HEK293 (cell line): ENCODE measurements around the gene DEF6.

Experiments used
- CTCF ChIA-PET: fragments of 350-600 bp; formaldehyde crosslinking; extraction: SDS; loops from one replicate; lab custom pipeline; 2021; ENCODE audit warnings: antibody characterized with exemption; lab: Yijun Ruan, JAX
- POLR2A ChIA-PET: fragments of 300-600 bp; formaldehyde crosslinking; extraction: SDS; loops from one replicate; lab custom pipeline; 2020; ENCODE audit warnings: antibody characterized with exemption, inconsistent platforms; lab: Yijun Ruan, JAX
- H3K27ac ChIP-seq: fragments of 200-500 bp; sonication (Bioruptor generic); 2 replicates; pipeline ENCODE4 v1.5.1; 2014; ENCODE audit warnings: low read depth, low read length, control low read depth, inconsistent platforms; ENCODE audit errors: extremely low read depth
- H3K36me3 ChIP-seq, 2 experiments: fragments of 200-500 bp in 1 of 2; sonication (Bioruptor generic) in 1 of 2; 1 replicate in 1 of 2; 2 replicates in 1 of 2; pipeline ENCODE4 v1.5.1; 2014 to 2017; ENCODE audit warnings: inconsistent platforms in 2 of 2, low read length in 2 of 2; ENCODE audit not compliant: control insufficient read depth in 2 of 2, insufficient read depth in 1 of 2
- H3K4me1 ChIP-seq: fragments of 200-500 bp; sonication (Bioruptor generic); 2 replicates; pipeline ENCODE4 v1.5.1; 2014; ENCODE audit warnings: mild to moderate bottlenecking, low read length, inconsistent platforms; ENCODE audit not compliant: control insufficient read depth, insufficient read depth
- H3K4me3 ChIP-seq: 2 replicates; pipeline ENCODE4 v1.5.1; 2011; ENCODE audit warnings: low read depth, mild to moderate bottlenecking, control low read depth, low read length, moderate library complexity
- H3K9me3 ChIP-seq: fragments of 200-500 bp; sonication (Bioruptor generic); 2 replicates; pipeline ENCODE4 v1.5.1; 2014; ENCODE audit warnings: low read depth, low read length, inconsistent platforms; ENCODE audit not compliant: control insufficient read depth, insufficient read depth
- FEZF1 ChIP-seq: fragments of 450-650 bp; formaldehyde crosslinking; IDR thresholded peaks from 2 replicates; pipeline ENCODE4 v1.5.1; 2016; ENCODE audit warnings: missing biosample characterization, missing genetic modification characterization
- GLIS1 ChIP-seq: fragments of 450-650 bp; formaldehyde crosslinking; IDR thresholded peaks from 2 replicates; pipeline ENCODE4 v1.5.1; 2016; ENCODE audit warnings: missing biosample characterization, missing genetic modification characterization
- GLIS2 ChIP-seq: fragments of 450-650 bp; formaldehyde crosslinking; IDR thresholded peaks from 2 replicates; pipeline ENCODE4 v1.5.1; 2016; ENCODE audit warnings: missing biosample characterization, missing genetic modification characterization
- KLF1 ChIP-seq: fragments of 450-650 bp; formaldehyde crosslinking; IDR thresholded peaks from 2 replicates; pipeline ENCODE4 v1.5.1; 2016; ENCODE audit warnings: missing biosample characterization, missing genetic modification characterization
- KLF10 ChIP-seq: fragments of 450-650 bp; IDR thresholded peaks from 2 replicates; pipeline ENCODE4 v1.5.1; 2018; ENCODE audit warnings: missing biosample characterization, mild to moderate bottlenecking, missing genetic modification characterization
- KLF16 ChIP-seq: fragments of 450-650 bp; formaldehyde crosslinking; IDR thresholded peaks from 2 replicates; pipeline ENCODE4 v1.5.1; 2017; ENCODE audit warnings: missing biosample characterization, missing genetic modification characterization
- KLF8 ChIP-seq: fragments of 450-650 bp; formaldehyde crosslinking; IDR thresholded peaks from 2 replicates; pipeline ENCODE4 v1.5.1; 2016; ENCODE audit warnings: missing biosample characterization, missing genetic modification characterization
- SALL2 ChIP-seq: fragments of 450-650 bp; formaldehyde crosslinking; IDR thresholded peaks from 2 replicates; pipeline ENCODE4 v1.5.0; 2017; ENCODE audit warnings: missing biosample characterization, mild to moderate bottlenecking, missing genetic modification characterization, borderline replicate concordance
- SCRT2 ChIP-seq: fragments of 450-650 bp; formaldehyde crosslinking; IDR thresholded peaks from 2 replicates; pipeline ENCODE4 v1.5.1; 2016; ENCODE audit warnings: missing biosample characterization, missing genetic modification characterization
- SP7 ChIP-seq: fragments of 450-650 bp; formaldehyde crosslinking; IDR thresholded peaks from 2 replicates; pipeline ENCODE4 v1.5.1; 2016; ENCODE audit warnings: missing biosample characterization, missing genetic modification characterization
- TCF7L2 ChIP-seq: IDR thresholded peaks from 2 replicates; pipeline ENCODE4 v1.6.1; 2011; ENCODE audit warnings: low read depth, mild to moderate bottlenecking, inconsistent platforms, low read length, moderate library complexity, borderline replicate concordance
- ZBTB1 ChIP-seq: fragments of 450-650 bp; formaldehyde crosslinking; IDR thresholded peaks from 2 replicates; pipeline ENCODE4 v1.5.1; 2016; ENCODE audit warnings: missing biosample characterization, missing genetic modification characterization
- ZBTB7A ChIP-seq: fragments of 450-650 bp; formaldehyde crosslinking; IDR thresholded peaks from 2 replicates; pipeline ENCODE4 v1.5.1; 2016; ENCODE audit warnings: low read depth, missing biosample characterization, missing genetic modification characterization
- ZBTB8A ChIP-seq: fragments of 450-650 bp; formaldehyde crosslinking; IDR thresholded peaks from 2 replicates; pipeline ENCODE4 v1.5.1; 2016; ENCODE audit warnings: missing biosample characterization, missing genetic modification characterization
- ZNF132 ChIP-seq: fragments of 450-650 bp; formaldehyde crosslinking; IDR thresholded peaks from 2 replicates; pipeline ENCODE4 v1.5.1; 2017; ENCODE audit warnings: missing biosample characterization, missing genetic modification characterization, borderline replicate concordance
- ZNF140 ChIP-seq: fragments of 450-650 bp; formaldehyde crosslinking; IDR thresholded peaks from 2 replicates; pipeline ENCODE4 v1.5.1; 2016; ENCODE audit warnings: missing biosample characterization, missing genetic modification characterization
- ZNF202 ChIP-seq: fragments of 450-650 bp; formaldehyde crosslinking; IDR thresholded peaks from 2 replicates; pipeline ENCODE4 v1.5.1; 2016; ENCODE audit warnings: missing biosample characterization, missing genetic modification characterization, borderline replicate concordance
- ZNF311 ChIP-seq: fragments of 450-650 bp; formaldehyde crosslinking; IDR thresholded peaks from 2 replicates; pipeline ENCODE4 v1.5.1; 2017; ENCODE audit warnings: missing biosample characterization, missing genetic modification characterization, borderline replicate concordance
- ZNF335 ChIP-seq: fragments of 450-650 bp; formaldehyde crosslinking; conservative IDR thresholded peaks from 2 replicates; pipeline ENCODE4 v1.5.1; 2016; ENCODE audit warnings: missing biosample characterization, missing genetic modification characterization
- ZNF391 ChIP-seq: fragments of 450-650 bp; formaldehyde crosslinking; IDR thresholded peaks from 2 replicates; pipeline ENCODE4 v1.5.1; 2016; ENCODE audit warnings: low read depth, missing biosample characterization, missing genetic modification characterization, borderline replicate concordance
- ZNF426 ChIP-seq: fragments of 450-650 bp; formaldehyde crosslinking; IDR thresholded peaks from 2 replicates; pipeline ENCODE4 v1.5.1; 2017; ENCODE audit warnings: missing biosample characterization, missing genetic modification characterization, mild to moderate bottlenecking, inconsistent platforms, moderate library complexity
- ZNF501 ChIP-seq: fragments of 450-650 bp; formaldehyde crosslinking; IDR thresholded peaks from 2 replicates; pipeline ENCODE4 v1.5.1; 2016; ENCODE audit warnings: missing biosample characterization, missing genetic modification characterization
- ZNF514 ChIP-seq: fragments of 450-650 bp; formaldehyde crosslinking; IDR thresholded peaks from 2 replicates; pipeline ENCODE4 v1.5.1; 2016; ENCODE audit warnings: missing biosample characterization, missing genetic modification characterization
- ZNF549 ChIP-seq: fragments of 450-650 bp; IDR thresholded peaks from 2 replicates; pipeline ENCODE4 v1.5.1; 2018; ENCODE audit warnings: missing biosample characterization, missing genetic modification characterization, mild to moderate bottlenecking, inconsistent platforms, moderate library complexity
- ZNF555 ChIP-seq: fragments of 450-650 bp; formaldehyde crosslinking; conservative IDR thresholded peaks from 2 replicates; pipeline ENCODE4 v1.5.1; 2017; ENCODE audit warnings: missing biosample characterization, mild to moderate bottlenecking, missing genetic modification characterization, inconsistent platforms
- ZNF561 ChIP-seq: fragments of 450-650 bp; IDR thresholded peaks from 2 replicates; pipeline ENCODE4 v1.5.1; 2018; ENCODE audit warnings: missing biosample characterization, missing genetic modification characterization, borderline replicate concordance
- ZNF585B ChIP-seq: fragments of 450-650 bp; formaldehyde crosslinking; IDR thresholded peaks from 2 replicates; pipeline ENCODE4 v1.5.1; 2016; ENCODE audit warnings: missing biosample characterization, missing genetic modification characterization
- ZNF596 ChIP-seq: fragments of 450-650 bp; IDR thresholded peaks from 2 replicates; pipeline ENCODE4 v1.5.0; 2018; ENCODE audit warnings: missing biosample characterization, mild to moderate bottlenecking, missing genetic modification characterization, moderate library complexity
- ZNF621 ChIP-seq: fragments of 450-650 bp; formaldehyde crosslinking; IDR thresholded peaks from 2 replicates; pipeline ENCODE4 v1.5.1; 2017; ENCODE audit warnings: missing biosample characterization, missing genetic modification characterization
- ZNF629 ChIP-seq: fragments of 450-650 bp; formaldehyde crosslinking; IDR thresholded peaks from 2 replicates; pipeline ENCODE4 v1.5.1; 2017; ENCODE audit warnings: missing biosample characterization, missing genetic modification characterization
- ZNF639 ChIP-seq: fragments of 450-650 bp; formaldehyde crosslinking; IDR thresholded peaks from 2 replicates; pipeline ENCODE4 v1.5.1; 2016; ENCODE audit warnings: missing biosample characterization, missing genetic modification characterization
- ZNF660 ChIP-seq: fragments of 450-650 bp; IDR thresholded peaks from 2 replicates; pipeline ENCODE4 v1.5.1; 2018; ENCODE audit warnings: missing biosample characterization, mild to moderate bottlenecking, missing genetic modification characterization
- ZNF677 ChIP-seq: fragments of 450-650 bp; IDR thresholded peaks from 2 replicates; pipeline ENCODE4 v1.5.0; 2018; ENCODE audit warnings: missing biosample characterization, mild to moderate bottlenecking, missing genetic modification characterization, moderate library complexity
- ZNF707 ChIP-seq: fragments of 450-650 bp; formaldehyde crosslinking; IDR thresholded peaks from 2 replicates; pipeline ENCODE4 v1.5.1; 2016; ENCODE audit warnings: missing biosample characterization, missing genetic modification characterization
- ZNF792 ChIP-seq: fragments of 450-650 bp; formaldehyde crosslinking; IDR thresholded peaks from 2 replicates; pipeline ENCODE4 v1.5.1; 2016; ENCODE audit warnings: missing biosample characterization, missing genetic modification characterization
- ZNF837 ChIP-seq: fragments of 450-650 bp; formaldehyde crosslinking; IDR thresholded peaks from 2 replicates; pipeline ENCODE4 v1.5.1; 2016; ENCODE audit warnings: missing biosample characterization, missing genetic modification characterization
- TF ChIP-seq, protein P1 (sequence below): fragments of 450-650 bp; formaldehyde crosslinking; IDR thresholded peaks from 2 replicates; pipeline ENCODE4 v1.5.1; 2016; ENCODE audit warnings: missing biosample characterization, missing genetic modification characterization

The DEF6 gene

DNA sequence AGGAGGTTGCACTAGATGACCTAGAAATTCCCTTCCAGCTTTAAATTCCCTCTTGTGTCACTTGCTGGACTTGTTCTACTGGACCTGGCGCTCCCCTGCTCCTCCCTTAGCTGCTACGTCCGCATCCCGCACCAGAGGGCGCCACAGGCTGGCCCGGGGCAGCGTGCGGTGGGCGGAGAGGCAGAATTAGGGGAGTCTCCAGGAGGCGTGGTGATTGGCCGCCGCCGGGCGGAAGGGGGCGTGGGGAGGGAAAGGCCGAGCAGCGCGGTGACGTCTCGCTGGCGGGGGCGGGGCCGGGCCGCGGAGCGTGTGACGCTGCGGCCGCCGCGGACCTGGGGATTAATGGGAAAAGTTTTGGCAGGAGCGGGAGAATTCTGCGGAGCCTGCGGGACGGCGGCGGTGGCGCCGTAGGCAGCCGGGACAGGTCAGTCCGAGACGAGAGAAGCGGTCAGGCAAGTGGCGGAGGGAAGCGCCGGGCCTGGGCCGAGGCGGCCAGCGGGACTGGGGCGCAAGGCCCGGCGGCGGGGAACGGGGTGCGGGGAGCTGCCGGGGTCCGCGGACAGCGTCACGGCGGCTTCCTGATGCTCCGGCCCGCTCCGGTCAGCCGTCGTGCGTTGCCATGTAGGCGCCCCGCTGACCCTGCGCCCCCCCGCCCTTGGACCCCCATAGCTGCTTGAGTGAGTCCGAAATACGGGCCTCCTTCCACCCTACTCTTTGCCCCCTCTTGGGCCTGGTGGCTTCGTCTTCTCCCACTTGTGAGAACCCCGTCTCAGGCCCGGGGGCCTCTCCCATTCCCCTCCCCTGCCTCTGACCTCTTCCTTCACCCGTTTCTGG lies 44.9 kb downstream of the DEF6 start, which contains the start of gene PPARD:
PPARD (plus strand) TSS at position 301 of the 834 bp plus-strand sequence. CDS start 68,530 bp downstream, outside the sequence.
- H3K9me3 ChIP-seq = no peaks in the 10 kb centered on the region
- H3K27ac ChIP-seq = no peak within 1 kb of the TSS; the same call in 1 of the 2 replicates
- peak within 1 kb of the TSS; percentile 65 for H3K4me3 ChIP-seq
- H3K4me1 ChIP-seq = no peaks in the 10 kb centered on the region; the same call in 1 of the 2 replicates
- CTCF ChIA-PET = interaction anchor here (0.6 to 6.9 kb wide), 42 partner anchors 10 to 437 kb away, joined by 3 to 149 read pairs (median 4); partner anchors contain the start of genes ARMC12, FANCE and RPL10A
- H3K36me3 ChIP-seq = peaks cover 0 to 24% of the 10 kb centered on the region in 2 experiments; a peak in 1 of 3 replicates
- POLR2A ChIA-PET = interaction anchor here (1.0 to 2.9 kb wide), 9 partner anchors 24 to 126 kb away, joined by 3 to 16 read pairs (median 6); partner anchors contain the start of genes FANCE and RPL10A
- peak; percentile 75 for TF ChIP-seq ZNF335
- no peak; the same call in 1 of the 2 replicates for TF ChIP-seq ZNF391
- TF ChIP-seq ZNF677 = no peak
- TF ChIP-seq SCRT2 = 0 out of 2 replicates have a peak, but pooled peaks have one; percentile 7
- no peak for TF ChIP-seq ZNF202 (tag by site-specific recombination)
- no peak for TF ChIP-seq KLF1 (tag by site-specific recombination)
- peak; percentile 71; the same call in 1 of the 2 replicates for TF ChIP-seq SP7 (tag by site-specific recombination)
- no peak for TF ChIP-seq ZBTB1
- TF ChIP-seq ZNF501 (tag by site-specific recombination) = 0 out of 2 replicates have a peak, but pooled peaks have one; percentile 46
- no peak; the same call in 1 of the 2 replicates for TF ChIP-seq GLIS2 (tag by site-specific recombination)
- no peak for TF ChIP-seq ZNF555 (tag by site-specific recombination)
- no peak for TF ChIP-seq ZNF585B (tag by site-specific recombination)
- TF ChIP-seq ZNF792 (tag by site-specific recombination) = no peak
- TF ChIP-seq ZBTB7A (tag by site-specific recombination) = peak; percentile 47; the same call in 1 of the 2 replicates
- TF ChIP-seq ZNF596 = no peak
- TF ChIP-seq SALL2 (tag by site-specific recombination) = no peak
- no peak for TF ChIP-seq ZNF132
- peak; percentile 90 for TF ChIP-seq ZNF629
- no peak for TF ChIP-seq FEZF1 (tag by site-specific recombination)
- no peak for TF ChIP-seq ZNF621
- no peak for TF ChIP-seq ZNF561 (tag by site-specific recombination)
- TF ChIP-seq ZNF514 = no peak
- peak; percentile 6; the same call in 1 of the 2 replicates for TF ChIP-seq GLIS1 (tag by site-specific recombination)
- TF ChIP-seq TCF7L2 = no peak
- TF ChIP-seq, protein P1, sequence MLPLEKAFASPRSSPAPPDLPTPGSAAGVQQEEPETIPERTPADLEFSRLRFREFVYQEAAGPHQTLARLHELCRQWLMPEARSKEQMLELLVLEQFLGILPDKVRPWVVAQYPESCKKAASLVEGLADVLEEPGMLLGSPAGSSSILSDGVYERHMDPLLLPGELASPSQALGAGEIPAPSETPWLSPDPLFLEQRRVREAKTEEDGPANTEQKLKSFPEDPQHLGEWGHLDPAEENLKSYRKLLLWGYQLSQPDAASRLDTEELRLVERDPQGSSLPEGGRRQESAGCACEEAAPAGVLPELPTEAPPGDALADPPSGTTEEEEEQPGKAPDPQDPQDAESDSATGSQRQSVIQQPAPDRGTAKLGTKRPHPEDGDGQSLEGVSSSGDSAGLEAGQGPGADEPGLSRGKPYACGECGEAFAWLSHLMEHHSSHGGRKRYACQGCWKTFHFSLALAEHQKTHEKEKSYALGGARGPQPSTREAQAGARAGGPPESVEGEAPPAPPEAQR (tag by site-specific recombination) = no peak
- TF ChIP-seq KLF16 (tag by site-specific recombination) = peak; percentile 50; the same call in 1 of the 2 replicates
- TF ChIP-seq ZNF660 (tag by site-specific recombination) = peak; percentile 75; the same call in 1 of the 2 replicates
- no peak for TF ChIP-seq ZNF707
- no peak for TF ChIP-seq ZNF837 (tag by site-specific recombination)
- TF ChIP-seq KLF8 (tag by site-specific recombination) = peak; percentile 96
- TF ChIP-seq ZNF426 (tag by site-specific recombination) = no peak
- peak; percentile 49; the same call in 1 of the 2 replicates for TF ChIP-seq ZBTB8A (tag by site-specific recombination)
- no peak for TF ChIP-seq ZNF311
- TF ChIP-seq ZNF549 = no peak
- peak; percentile 95 for TF ChIP-seq KLF10 (tag by site-specific recombination)
- TF ChIP-seq ZNF140 (tag by site-specific recombination) = no peak
- TF ChIP-seq ZNF639 (tag by site-specific recombination) = no peak
